Thoracic aorta (tissue), 2 donors: ENCODE data around the gene STPG4. TPM values are rescaled to one million over a fixed set of nuclear protein-coding genes. Genes with fewer than 3 reads are reported as not detected.
A peak's percentile ranks its signal among the peaks of the same experiment; 100 is the strongest.

Experiments
- ATAC-seq: fragments of 150-250 bp; one replicate; pipeline ENCODE4 v1.8.0; 2017; ENCODE audit warnings: low read depth; ENCODE audit not compliant: insufficient number of reproducible peaks, low FRiP score
- DNase-seq: peaks from one replicate; pipeline ENCODE4 v3.0.0-alpha.2; 2020; ENCODE audit warnings: low spot score
- H3K27ac ChIP-seq, 2 donors: fragments of 200-600 bp; sonication (generic); 1 replicate in 1 of 2; 2 replicates in 1 of 2; pipeline ENCODE4 v1.5.1; 2016; ENCODE audit warnings: mild to moderate bottlenecking in 2 of 2, moderate library complexity in 2 of 2
- H3K27me3 ChIP-seq: fragments of 200-600 bp; sonication (generic); replicated peaks from 2 replicates; pipeline ENCODE4 v1.6.0; 2016; ENCODE audit warnings: mild to moderate bottlenecking; ENCODE audit not compliant: insufficient read depth
- H3K36me3 ChIP-seq: fragments of 200-600 bp; sonication (generic); one replicate; pipeline ENCODE4 v1.5.1; 2016
- H3K4me1 ChIP-seq, 2 donors: fragments of 200-600 bp; sonication (generic); 1 replicate in 1 of 2; 2 replicates in 1 of 2; pipeline versions ENCODE4 v1.5.1 to v1.6.0; 2016; ENCODE audit warnings: low read depth in 2 of 2, mild to moderate bottlenecking in 1 of 2; ENCODE audit not compliant: control insufficient read depth in 1 of 2
- H3K4me3 ChIP-seq: fragments of 200-600 bp; sonication (generic); 2 replicates; pipeline ENCODE4 v1.5.1; 2016; ENCODE audit warnings: mild to moderate bottlenecking
- H3K9me3 ChIP-seq: fragments of 200-600 bp; sonication (generic); 2 replicates; pipeline ENCODE4 v1.5.1; 2016
- CTCF ChIP-seq: fragments of 200-600 bp; sonication (generic); IDR thresholded peaks from one replicate; pipeline ENCODE4 v1.5.1; 2019; ENCODE audit warnings: antibody characterized with exemption
- total RNA-seq, 2 donors: library from RNA; depleted of rRNA; stranded (reverse); fragments of >200 nt; gene quantifications; one replicate each; pipeline versions ENCODE4 v1.1.0 to v1.2.3, GENCODE V29; 2016

The STPG4 gene
- total RNA-seq, 2 donors from 2014 or later: not detected

GRCh38 chr2:47039489-47039870 lies 115.6 kb downstream of the STPG4 start:
- Histone ChIP-seq H3K9me3 (no peaks in the 10 kb centered on the region), H3K4me1 (peaks cover 42 to 89% of the 10 kb centered on the region in 2 donors), H3K27me3 (no peaks in the 10 kb centered on the region), H3K4me3 (no peak overlapping the region), H3K27ac (peak overlapping the region; percentile 65 to 94), H3K36me3 (peaks cover 3% of the 10 kb centered on the region)
- ATAC-seq (no peak), DNase-seq (no peak)
- TF ChIP-seq CTCF: no peak

GRCh38 chr2:47038656-47039488 lies 116.2 kb downstream of the STPG4 start:
- Histone ChIP-seq H3K4me3 (no peak overlapping the region), H3K4me1 (peaks cover 40 to 89% of the 10 kb centered on the region in 2 donors), H3K36me3 (peaks cover 3% of the 10 kb centered on the region), H3K27me3 (no peaks in the 10 kb centered on the region), H3K9me3 (no peaks in the 10 kb centered on the region), H3K27ac (peak overlapping the region; percentile 65 to 94)
- DNase-seq (no peak), ATAC-seq (no peak)
- no peak for TF ChIP-seq CTCF

DNA sequence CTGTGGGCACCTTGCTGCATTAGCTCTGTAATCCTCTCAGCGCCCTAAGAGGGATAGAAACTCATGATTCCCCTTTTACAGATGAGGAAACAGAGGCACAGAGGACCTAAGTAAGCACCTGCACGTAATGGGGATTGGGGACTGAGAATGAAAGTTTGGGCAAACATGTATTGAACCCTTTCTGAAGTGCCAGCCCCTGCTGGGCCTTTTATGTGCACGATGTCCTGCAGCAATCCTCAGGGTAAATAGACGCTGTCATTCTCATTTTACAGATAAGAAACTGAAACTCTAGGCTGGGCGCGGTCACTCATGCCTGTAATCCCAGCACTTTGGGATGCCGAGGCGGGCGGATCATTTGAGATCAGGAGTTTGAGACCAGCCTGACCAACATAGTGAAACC lies 117.4 kb downstream of the STPG4 start:
- TF ChIP-seq CTCF: no peak
- ATAC-seq: no peak
- Histone ChIP-seq H3K36me3 (peaks cover 3% of the 10 kb centered on the region), H3K27ac (peak overlapping the region; percentile 45 to 99), H3K4me1 (peaks cover 44 to 89% of the 10 kb centered on the region in 2 donors), H3K27me3 (no peaks in the 10 kb centered on the region), H3K9me3 (no peaks in the 10 kb centered on the region), H3K4me3 (no peak overlapping the region)
- DNase-seq: no peak

Other genes starting within 250 kb of the STPG4 start
- 100 to 1,000 TPM in 1 of 2 donors, 10 to 100 TPM in 1; 79.9 to 127 TPM for gene MCFD2, start 239.5 kb downstream of the STPG4 start, total RNA-seq
- gene TTC7A, start 214.1 kb downstream of the STPG4 start, total RNA-seq: 10 to 100 TPM; 39.3 to 45.7 TPM
- 100 to 1,000 TPM; 434 to 555 TPM for gene CALM2, start 21.2 kb upstream of the STPG4 start, total RNA-seq
- gene EPCAM, start 214.0 kb upstream of the STPG4 start, total RNA-seq: 1 to 10 TPM in 1 of 2 donors, not detected in 1; 1.6 TPM
- gene MSH2, start 247.8 kb upstream of the STPG4 start, total RNA-seq: 1 to 10 TPM; 4.7 to 9.6 TPM